ENCODE data around the gene SERINC5.

Gene SERINC5

GRCh38 chr5:80249901-80250300 lies 5.9 kb downstream of the SERINC5 start:
- ChIA-PET POLR2A (no interaction called here), CTCF (interaction anchor here (1.9 kb wide), 1 partner anchor 158 kb away, joined by 9 read pairs; no protein-coding TSS in a partner anchor)
- TF ChIP-seq, protein P1, sequence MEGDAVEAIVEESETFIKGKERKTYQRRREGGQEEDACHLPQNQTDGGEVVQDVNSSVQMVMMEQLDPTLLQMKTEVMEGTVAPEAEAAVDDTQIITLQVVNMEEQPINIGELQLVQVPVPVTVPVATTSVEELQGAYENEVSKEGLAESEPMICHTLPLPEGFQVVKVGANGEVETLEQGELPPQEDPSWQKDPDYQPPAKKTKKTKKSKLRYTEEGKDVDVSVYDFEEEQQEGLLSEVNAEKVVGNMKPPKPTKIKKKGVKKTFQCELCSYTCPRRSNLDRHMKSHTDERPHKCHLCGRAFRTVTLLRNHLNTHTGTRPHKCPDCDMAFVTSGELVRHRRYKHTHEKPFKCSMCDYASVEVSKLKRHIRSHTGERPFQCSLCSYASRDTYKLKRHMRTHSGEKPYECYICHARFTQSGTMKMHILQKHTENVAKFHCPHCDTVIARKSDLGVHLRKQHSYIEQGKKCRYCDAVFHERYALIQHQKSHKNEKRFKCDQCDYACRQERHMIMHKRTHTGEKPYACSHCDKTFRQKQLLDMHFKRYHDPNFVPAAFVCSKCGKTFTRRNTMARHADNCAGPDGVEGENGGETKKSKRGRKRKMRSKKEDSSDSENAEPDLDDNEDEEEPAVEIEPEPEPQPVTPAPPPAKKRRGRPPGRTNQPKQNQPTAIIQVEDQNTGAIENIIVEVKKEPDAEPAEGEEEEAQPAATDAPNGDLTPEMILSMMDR (IDR thresholded peaks at IDR 0.05; ENCODE audit: insufficient read depth, low read length, missing control alignments): no peak
- no peak for DNase-seq (ENCODE audit: low read depth, low spot score)
- H3K4me3 ChIP-seq (ENCODE audit: low read depth, low read length): no peak overlapping the region

DNA sequence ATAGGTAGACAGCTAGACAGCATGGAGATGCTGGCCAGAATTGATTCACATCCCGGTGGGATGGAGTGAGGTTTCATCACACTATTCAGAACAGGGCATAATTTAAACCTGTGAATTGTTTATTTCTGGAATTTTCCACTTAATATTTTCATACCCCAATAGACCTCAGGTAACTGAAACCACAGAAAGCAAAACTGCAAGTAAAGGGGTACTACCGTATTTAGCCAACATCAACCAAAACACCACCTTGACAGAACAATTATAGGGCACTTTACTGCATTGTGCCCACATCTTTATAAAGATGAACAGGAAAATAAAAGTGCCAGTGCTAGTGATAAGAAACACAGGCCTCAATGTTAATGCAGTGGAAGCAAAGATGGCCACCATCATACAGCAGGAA lies 7.5 kb downstream of the SERINC5 start:
- ChIA-PET POLR2A (no interaction called here), CTCF (interaction anchor here (1.1 kb wide), 1 partner anchor 165 kb away, joined by 3 read pairs; no protein-coding TSS in a partner anchor)
- no peak for DNase-seq (ENCODE audit: low read depth, low spot score)
- TF ChIP-seq, protein P1 (IDR thresholded peaks at IDR 0.05; ENCODE audit: insufficient read depth, low read length, missing control alignments): no peak
- no peak overlapping the region for H3K4me3 ChIP-seq (ENCODE audit: low read depth, low read length)

- CTCF ChIA-PET: interaction anchor here (0.5 to 2.3 kb wide), 5 partner anchors 8 to 155 kb away, joined by 3 to 9 read pairs (median 3); no protein-coding TSS in a partner anchor
- TF ChIP-seq, protein P1 (IDR thresholded peaks at IDR 0.05; ENCODE audit: insufficient read depth, low read length, missing control alignments): no peak
- DNase-seq (ENCODE audit: low read depth, low spot score): peak; percentile 82
- H3K4me3 ChIP-seq (ENCODE audit: low read depth, low read length): peak overlapping the region; percentile 26
- POLR2A ChIA-PET: interaction anchor here (0.6 to 2.2 kb wide), 5 partner anchors 8 to 44 kb away, joined by 3 to 15 read pairs (median 4); partner anchors contain the start of gene SERINC5
Measured at GRCh38 chr5:80246995-80247729, 8.7 kb downstream of the SERINC5 start.

- no peak overlapping the region for H3K4me3 ChIP-seq (ENCODE audit: low read depth, low read length)
- ChIA-PET POLR2A (interaction anchor here (0.6 to 2.2 kb wide), 4 partner anchors 9 to 255 kb away, joined by 4 to 15 read pairs (median 4); partner anchors contain the start of gene SERINC5), CTCF (interaction anchor here (1.0 to 2.3 kb wide), 6 partner anchors 8 to 154 kb away, joined by 3 to 9 read pairs (median 4); no protein-coding TSS in a partner anchor)
- TF ChIP-seq, protein P1 (IDR thresholded peaks at IDR 0.05; ENCODE audit: insufficient read depth, low read length, missing control alignments): no peak
- no peak for DNase-seq (ENCODE audit: low read depth, low spot score)
Measured at GRCh38 chr5:80246001-80246758, 9.7 kb downstream of the SERINC5 start.

GRCh38 chr5:80243567-80243966 lies 12.3 kb downstream of the SERINC5 start:
- no peak for DNase-seq (ENCODE audit: low read depth, low spot score)
- ChIA-PET POLR2A (no interaction called here), CTCF (no interaction called here)
- no peak overlapping the region for H3K4me3 ChIP-seq (ENCODE audit: low read depth, low read length)
- TF ChIP-seq, protein P1 (IDR thresholded peaks at IDR 0.05; ENCODE audit: insufficient read depth, low read length, missing control alignments): no peak

DNA sequence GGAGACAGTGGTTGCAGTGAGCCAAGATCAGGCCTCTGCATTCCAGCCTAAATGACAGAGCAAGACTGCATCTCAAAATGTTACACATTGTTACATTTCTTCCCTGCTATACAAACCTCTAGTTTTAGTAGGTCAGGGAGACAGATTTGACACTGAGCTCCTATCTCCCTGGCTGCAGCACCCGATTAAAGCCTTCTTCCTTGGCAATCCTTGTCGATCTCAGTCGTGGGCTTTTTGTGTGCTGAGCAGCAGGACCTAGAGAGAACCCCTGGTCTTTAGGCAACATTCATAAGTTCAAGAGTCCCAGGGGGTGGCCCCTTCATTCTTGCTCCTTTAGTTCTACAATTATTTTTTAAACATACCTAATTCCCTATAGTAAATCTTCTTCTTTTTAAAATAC lies 13.0 kb downstream of the SERINC5 start:
- no peak for DNase-seq (ENCODE audit: low read depth, low spot score)
- POLR2A ChIA-PET: interaction anchor here (0.8 kb wide), 1 partner anchor 13 kb away, joined by 3 read pairs; the partner anchor contains the start of gene SERINC5
- TF ChIP-seq, protein P1 (IDR thresholded peaks at IDR 0.05; ENCODE audit: insufficient read depth, low read length, missing control alignments): no peak
- no peak overlapping the region for H3K4me3 ChIP-seq (ENCODE audit: low read depth, low read length)
- CTCF ChIA-PET: no interaction called here
